ENCODE data around the gene ATP5ME.

Gene ATP5ME

GRCh38 chr4:632196-632790 lies 41.8 kb downstream of the ATP5ME start:
- no peak for DNase-seq

GRCh38 chr4:630656-631055 lies 43.4 kb downstream of the ATP5ME start:
- DNase-seq = no peak

GRCh38 chr4:629915-630641 lies 44.0 kb downstream of the ATP5ME start:
- no peak for DNase-seq

- no peak for DNase-seq
Observed at GRCh38 chr4:629636-629914, 44.5 kb downstream of the ATP5ME start.

GRCh38 chr4:628821-629635 lies 45.0 kb downstream of the ATP5ME start:
- DNase-seq = no peak

GRCh38 chr4:628311-628741 lies 45.8 kb downstream of the ATP5ME start:
- DNase-seq = no peak

- no peak for DNase-seq
Observed at GRCh38 chr4:627347-628125, 46.5 kb downstream of the ATP5ME start.

- no peak for DNase-seq
Observed at GRCh38 chr4:626201-627091, 47.6 kb downstream of the ATP5ME start.

- no peak for DNase-seq
Observed at GRCh38 chr4:625631-626161, 48.4 kb downstream of the ATP5ME start.

- DNase-seq = no peak
Observed at GRCh38 chr4:624705-625590, 49.1 kb downstream of the ATP5ME start, which contains the start of gene PDE6B. PDE6B (plus strand) TSS chr4:625573; CDS start chr4:625627, 54 bp downstream.

GRCh38 chr4:623914-624566 lies 50.0 kb downstream of the ATP5ME start:
- no peak for DNase-seq

GRCh38 chr4:622996-623913 lies 50.8 kb downstream of the ATP5ME start:
- no peak for DNase-seq

All from midbrain (tissue), 1 donor.